Measurements from ENCODE around the gene PARD3.

DNA sequence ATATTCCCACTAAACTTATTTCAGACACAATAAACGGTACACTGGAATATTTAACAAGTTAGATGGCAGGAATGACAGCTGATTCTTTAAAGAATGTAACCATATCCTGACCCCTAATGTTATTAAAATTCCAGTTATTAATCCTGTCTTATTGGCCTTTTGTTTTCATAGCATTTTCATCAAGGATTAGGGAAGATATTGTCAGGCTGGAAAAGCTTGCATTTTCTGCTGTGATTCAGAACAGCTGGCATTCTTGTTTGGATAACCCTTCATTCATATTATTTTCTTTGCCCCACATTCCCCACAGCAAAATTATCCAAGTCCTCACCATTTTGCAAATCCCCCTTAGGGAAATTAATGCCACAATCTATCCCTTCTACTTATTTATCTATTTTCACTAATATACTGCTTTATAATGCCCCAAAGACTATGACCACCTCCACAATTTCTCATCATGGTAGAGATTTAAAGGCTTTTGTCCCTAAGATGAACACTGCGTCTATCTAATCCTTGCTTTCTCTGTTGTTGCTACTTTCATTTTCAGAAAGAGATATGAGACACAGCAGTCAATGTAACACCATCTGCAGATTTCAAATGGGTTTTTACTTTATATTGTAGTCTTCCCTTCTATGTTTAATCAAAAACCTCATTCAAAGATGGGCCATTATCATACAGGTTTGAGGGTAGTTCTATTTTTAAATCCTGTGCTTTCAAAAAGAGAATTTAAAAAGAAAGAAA is 475.1 kb downstream of the PARD3 start:
- TF ChIP-seq CTCF (IDR thresholded peaks at IDR 0.05) (no peak), POLR2A (IDR thresholded peaks at IDR 0.05) (no peak)
